Islet of Langerhans (tissue), 1 donor: Measurements from ENCODE around the gene SEMA4C.

Experiments used
- FAIRE-seq: peaks from one replicate; lab custom pipeline; 2011; peaks lifted over from hg19 to GRCh38; lab: Jason Lieb, UNC

SEMA4C gene

DNA sequence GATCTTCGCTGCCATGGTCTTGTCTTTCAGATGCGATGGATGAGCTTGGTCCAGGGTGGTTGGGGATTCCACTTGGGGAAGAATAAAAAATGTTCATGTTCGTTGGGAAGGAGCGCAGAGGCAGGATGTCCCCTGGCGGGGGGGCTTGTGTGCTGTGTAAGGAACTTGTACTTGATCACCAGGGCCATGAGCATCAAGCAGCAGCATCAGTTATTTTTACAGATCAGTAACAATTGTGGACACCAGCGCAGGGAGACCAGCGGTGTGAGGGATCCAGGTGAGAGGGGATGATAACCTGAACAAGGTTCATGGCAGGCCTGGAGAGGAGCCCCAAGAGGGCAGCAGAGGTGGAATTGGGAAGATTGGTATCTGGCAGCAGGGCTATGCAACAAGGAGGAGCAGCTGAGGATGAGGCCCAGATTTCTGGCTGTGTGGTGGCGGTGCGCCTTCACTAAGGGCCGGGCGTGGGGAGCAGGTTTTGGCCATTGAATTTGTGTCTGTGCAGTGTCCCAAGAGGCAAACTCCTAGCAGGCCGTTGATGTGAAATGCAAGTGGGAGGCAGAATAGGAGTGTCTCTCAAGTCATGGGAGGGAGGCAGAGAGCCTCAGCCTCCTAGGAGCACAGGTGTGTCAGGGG, 49.9 kb downstream of the SEMA4C start:
- FAIRE-seq = no peak

GRCh38 chr2:96819128-96819875, 50.6 kb downstream of the SEMA4C start:
- FAIRE-seq = no peak

DNA sequence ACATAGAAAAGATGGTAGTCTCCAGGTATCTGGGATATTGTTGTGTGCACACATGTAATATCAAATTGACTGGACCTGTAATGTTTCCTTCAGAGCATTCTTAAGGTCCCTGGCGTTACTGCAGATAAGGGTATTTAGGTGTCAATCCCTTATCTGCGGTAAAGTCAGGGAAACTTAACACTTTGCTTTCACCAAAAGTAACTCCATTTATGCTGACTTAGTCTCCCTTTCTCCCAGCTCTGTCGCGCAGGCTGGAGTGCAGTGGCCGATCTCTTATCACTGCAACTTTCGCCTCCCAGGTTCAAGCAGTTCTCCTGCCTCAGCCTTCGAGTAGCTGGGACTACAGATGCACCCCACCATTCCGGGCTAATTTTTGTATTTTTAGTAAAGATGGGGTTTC, 52.0 kb downstream of the SEMA4C start:
- FAIRE-seq = no peak

DNA sequence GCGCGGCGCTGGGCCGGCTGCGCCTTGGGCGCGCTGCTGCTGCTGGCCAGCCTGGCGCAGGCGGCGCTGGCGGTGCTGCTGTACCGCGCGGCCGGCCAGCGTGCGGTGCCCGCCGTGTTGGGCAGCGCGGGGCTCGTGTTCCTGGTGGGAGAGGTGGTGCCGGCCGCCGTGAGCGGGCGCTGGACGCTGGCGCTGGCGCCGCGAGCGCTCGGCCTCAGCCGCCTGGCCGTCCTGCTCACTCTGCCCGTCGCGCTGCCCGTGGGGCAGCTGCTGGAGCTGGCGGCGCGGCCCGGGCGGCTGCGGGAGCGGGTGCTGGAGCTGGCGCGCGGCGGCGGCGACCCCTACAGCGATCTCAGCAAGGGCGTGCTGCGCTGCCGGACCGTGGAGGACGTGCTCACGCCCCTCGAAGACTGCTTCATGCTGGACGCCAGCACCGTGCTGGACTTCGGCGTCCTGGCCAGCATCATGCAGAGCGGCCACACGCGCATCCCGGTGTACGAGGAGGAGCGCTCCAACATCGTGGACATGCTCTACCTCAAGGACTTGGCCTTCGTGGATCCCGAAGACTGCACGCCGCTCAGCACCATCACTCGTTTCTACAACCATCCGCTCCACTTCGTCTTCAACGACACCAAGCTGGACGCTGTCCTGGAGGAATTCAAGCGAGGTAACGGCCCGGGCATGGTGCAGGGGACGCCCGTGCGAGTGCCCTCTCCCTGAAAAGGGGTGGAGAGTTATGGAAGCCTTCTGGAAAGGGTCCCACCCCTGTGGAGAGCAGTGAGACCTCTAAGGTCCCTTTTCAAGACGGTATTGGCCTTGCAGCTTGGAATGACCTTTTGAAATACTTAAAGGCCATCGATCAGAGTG, 52.8 kb downstream of the SEMA4C start:
- FAIRE-seq = no peak

- no peak for FAIRE-seq
Measured at GRCh38 chr2:96816127-96816835, 53.6 kb downstream of the SEMA4C start, which contains the start of gene CNNM3. Gene CNNM3, plus strand, starts transcription at chr2:96816268. Its CDS starts 10 bp downstream, at chr2:96816278.

DNA sequence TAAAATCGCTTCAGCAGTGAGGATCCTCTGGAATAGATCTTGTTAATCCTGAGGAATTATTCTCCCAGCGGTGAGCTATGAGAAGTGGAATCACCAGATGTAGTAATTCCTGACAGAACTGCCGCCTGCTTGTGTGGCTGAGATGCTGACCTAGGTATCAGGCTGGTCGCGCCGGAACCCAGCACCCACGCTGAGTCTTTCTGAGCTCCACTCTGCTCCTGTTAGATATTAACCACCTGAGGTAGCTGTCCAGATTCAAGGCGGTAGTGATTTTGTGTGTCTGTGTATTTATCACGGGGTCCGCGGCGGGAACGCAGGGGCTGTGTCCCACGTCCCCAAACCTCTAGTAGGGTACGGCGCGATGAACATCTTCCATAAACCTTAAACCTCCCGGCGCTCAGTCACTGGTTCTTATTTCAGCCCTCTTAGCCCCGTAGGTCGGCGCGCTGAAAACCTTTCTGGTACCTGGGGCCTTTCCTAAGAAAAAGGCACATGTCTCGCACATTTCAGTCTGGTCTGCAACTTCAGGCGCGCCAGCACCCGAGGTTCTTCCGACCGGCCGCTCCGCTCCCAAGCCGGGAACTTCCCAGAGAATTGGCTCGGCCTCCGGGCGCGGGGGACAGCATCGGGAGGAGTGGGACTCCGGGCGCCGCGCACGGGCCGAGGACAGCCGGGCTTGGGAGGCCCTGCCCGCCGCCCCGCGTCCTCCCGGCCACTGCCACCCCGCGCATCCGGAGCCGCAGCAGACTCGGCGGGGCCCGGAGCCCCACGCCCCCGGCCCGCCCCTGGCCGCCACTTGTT, 54.4 kb downstream of the SEMA4C start:
- no peak for FAIRE-seq

DNA sequence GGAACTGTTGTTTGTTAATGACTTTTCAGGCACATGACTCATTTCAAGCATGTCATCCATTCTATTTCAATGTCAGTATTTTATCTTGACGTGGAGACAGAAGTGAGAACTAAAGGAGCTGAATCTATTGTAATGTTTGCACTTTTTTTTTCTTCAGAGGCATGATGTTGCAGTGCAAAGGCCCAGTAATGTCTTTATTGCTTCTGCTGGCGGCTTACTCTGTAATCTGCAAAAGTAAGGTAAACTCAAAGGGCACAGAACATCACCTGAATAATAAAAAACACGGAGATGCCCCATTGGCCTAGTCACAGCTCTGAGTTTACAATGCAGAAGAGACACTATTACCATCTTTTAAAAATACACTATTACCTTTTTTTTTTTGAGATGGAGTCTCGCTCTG, 56.2 kb downstream of the SEMA4C start:
- FAIRE-seq = no peak

DNA sequence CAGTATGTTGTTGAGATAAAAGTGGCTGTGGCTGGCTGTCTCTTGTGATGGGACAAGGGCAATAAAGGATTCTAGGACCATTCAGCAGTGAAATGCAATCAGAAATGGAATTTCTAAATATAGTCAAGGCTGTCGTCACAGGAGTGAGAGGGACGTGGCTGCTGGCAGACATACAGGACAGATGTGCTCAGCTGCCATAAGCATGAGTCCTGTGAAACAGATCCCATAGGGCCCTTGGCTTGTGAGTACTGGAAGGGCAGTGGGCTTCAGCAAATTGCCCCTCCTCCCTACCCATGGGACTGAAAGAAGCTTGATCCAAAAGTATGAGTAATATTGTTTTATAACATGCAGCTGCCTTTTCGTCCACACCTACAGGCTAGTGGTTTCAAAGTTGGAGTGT, 58.0 kb downstream of the SEMA4C start:
- no peak for FAIRE-seq

GRCh38 chr2:96810783-96811192, 59.1 kb downstream of the SEMA4C start:
- FAIRE-seq = no peak

GRCh38 chr2:96809951-96810782, 59.7 kb downstream of the SEMA4C start:
- no peak for FAIRE-seq
